Gastroesophageal sphincter (tissue), 4 donors: ENCODE results near the gene SPPL3. TPM values are rescaled to one million over a fixed set of nuclear protein-coding genes. Genes with fewer than 3 reads are reported as not detected.

Experiments
- ATAC-seq: fragments of 150-250 bp; one replicate; pipeline ENCODE4 v1.9.1; 2016; ENCODE audit warnings: mild to moderate bottlenecking, moderate library complexity
- H3K27ac ChIP-seq, 4 donors: fragments of 200-600 bp; sonication (generic) in 3 of 4; 1 replicate in 3 of 4; 2 replicates in 1 of 4; pipeline ENCODE4 v1.5.1; 2016 to 2019
- H3K27me3 ChIP-seq: fragments of 200-600 bp; sonication (generic); one replicate; pipeline ENCODE4 v1.5.1; 2019
- H3K36me3 ChIP-seq, 2 donors: fragments of 200-600 bp; sonication (generic); one replicate each; pipeline ENCODE4 v1.5.1; 2019; ENCODE audit warnings: control low read depth in 1 of 2
- H3K4me1 ChIP-seq, 3 donors: fragments of 200-600 bp; sonication (generic); 1 replicate in 2 of 3; 2 replicates in 1 of 3; pipeline ENCODE4 v1.5.1; 2016 to 2019; ENCODE audit warnings: control low read depth in 2 of 3
- H3K4me3 ChIP-seq, 2 donors: fragments of 200-600 bp; sonication (generic); one replicate each; pipeline ENCODE4 v1.5.1; 2019; ENCODE audit warnings: mild to moderate bottlenecking in 1 of 2, moderate library complexity in 1 of 2
- H3K9me3 ChIP-seq, 3 donors: fragments of 200-600 bp; sonication (generic); one replicate each; pipeline ENCODE4 v1.5.1; 2017 to 2019; ENCODE audit warnings: control low read depth in 2 of 3
- CTCF ChIP-seq, 4 experiments: fragments of 200-600 bp in 2 of 4; fragments of 450-650 bp in 2 of 4; sonication (generic) in 1 of 4; IDR thresholded peaks; one replicate each; pipeline ENCODE4 v1.5.1; 2017 to 2019; ENCODE audit warnings: antibody characterized with exemption in 4 of 4, mild to moderate bottlenecking in 2 of 4, moderate library complexity in 2 of 4
- EP300 ChIP-seq: sonication (generic); formaldehyde crosslinking; IDR thresholded peaks from one replicate; pipeline ENCODE4 v1.6.1; 2017; ENCODE audit warnings: antibody characterized with exemption, mild to moderate bottlenecking
- POLR2A ChIP-seq, 2 donors: fragments of 450-650 bp; IDR thresholded peaks; one replicate each; pipeline ENCODE4 v1.6.1; 2017; ENCODE audit warnings: antibody characterized with exemption in 2 of 2, mild to moderate bottlenecking in 2 of 2, moderate library complexity in 1 of 2
- POLR2AphosphoS5 ChIP-seq: sonication (generic); formaldehyde crosslinking; IDR thresholded peaks from one replicate; pipeline ENCODE4 v1.6.1; 2017; ENCODE audit warnings: antibody characterized with exemption
- WGBS, 2 donors: methylation state at CpG; one replicate each; pipeline ENCODE4 v1.1.5; 2018; ENCODE audit warnings: low coverage in 1 of 2; 5-methylcytosine and 5-hydroxymethylcytosine counted together
- total RNA-seq, 4 donors: library from RNA; depleted of rRNA; stranded (reverse); fragments of >200 nt; gene quantifications; one replicate each; pipeline ENCODE4 v1.1.0, GENCODE V29; 2016

Gene SPPL3
- total RNA-seq, 4 donors from 2014 or later = 16.2 to 20.2 (median 19.0) TPM

DNA sequence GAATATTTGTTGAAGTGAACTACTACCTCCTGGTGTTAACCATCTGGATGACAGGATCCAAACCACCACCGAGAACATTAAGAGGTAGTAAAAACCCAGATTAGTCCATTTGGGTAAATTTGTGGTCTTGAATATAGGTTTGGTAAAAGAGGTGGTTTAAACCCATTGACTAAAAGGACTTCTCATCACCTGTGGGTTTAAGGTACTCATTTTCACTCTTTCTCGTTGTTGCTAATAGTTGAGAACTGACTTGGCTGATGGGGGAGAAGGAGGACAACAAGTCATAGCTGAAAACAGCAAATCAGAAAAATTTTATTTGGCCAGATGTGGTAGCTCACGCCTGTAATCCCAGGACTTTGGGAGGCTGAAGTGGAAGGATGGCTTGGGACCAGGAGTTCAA lies 119.4 kb downstream of the SPPL3 start:
- Histone ChIP-seq H3K27me3 (no peaks in the 10 kb centered on the region), H3K36me3 (peaks cover 0 to 47% of the 10 kb centered on the region in 2 donors), H3K27ac (no peak overlapping the region), H3K4me3 (no peak overlapping the region), H3K4me1 (no peaks in the 10 kb centered on the region), H3K9me3 (no peaks in the 10 kb centered on the region)
- ATAC-seq = no peak
- no peak for TF ChIP-seq POLR2AphosphoS5
- no peak for TF ChIP-seq CTCF (IDR thresholded peaks at IDR 0.05)
- no peak for TF ChIP-seq EP300
- TF ChIP-seq POLR2A (IDR thresholded peaks at IDR 0.05) = no peak
- 88 to 94% methylated on average over 3 of the region's 3 CpGs for WGBS, 2 donors

DNA sequence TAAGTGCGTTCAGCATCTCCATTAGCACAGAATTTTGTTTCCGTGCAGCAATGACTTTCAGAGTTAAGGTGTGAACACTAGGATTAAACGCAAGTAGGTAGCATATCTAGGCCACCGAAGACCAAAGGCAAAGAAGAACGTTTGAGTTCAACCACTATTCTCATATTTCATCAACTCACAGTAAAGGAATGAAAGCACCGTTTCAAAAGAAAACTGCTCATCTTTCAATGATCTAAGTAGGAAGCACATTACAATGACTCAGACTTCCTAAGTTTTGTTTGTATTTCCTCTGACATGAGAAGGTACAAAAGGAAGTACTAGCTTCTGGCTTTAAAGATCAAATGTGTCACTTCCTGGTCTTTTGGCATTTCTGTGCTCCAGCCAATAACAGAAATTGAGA lies 121.0 kb downstream of the SPPL3 start:
- ATAC-seq = no peak
- no peaks in the 10 kb centered on the region for H3K27me3 ChIP-seq
- H3K4me1 ChIP-seq = no peaks in the 10 kb centered on the region
- 56 to 70% methylated on average over 6 of the region's 6 CpGs for WGBS, 2 donors
- H3K4me3 ChIP-seq = no peak overlapping the region
- no peaks in the 10 kb centered on the region for H3K9me3 ChIP-seq
- H3K27ac ChIP-seq = peak overlapping the region in 2 of 4 donors; percentile 20 to 27
- TF ChIP-seq POLR2AphosphoS5 = peak; percentile 26
- no peak for TF ChIP-seq EP300
- peaks cover 0 to 54% of the 10 kb centered on the region in 2 donors for H3K36me3 ChIP-seq

DNA sequence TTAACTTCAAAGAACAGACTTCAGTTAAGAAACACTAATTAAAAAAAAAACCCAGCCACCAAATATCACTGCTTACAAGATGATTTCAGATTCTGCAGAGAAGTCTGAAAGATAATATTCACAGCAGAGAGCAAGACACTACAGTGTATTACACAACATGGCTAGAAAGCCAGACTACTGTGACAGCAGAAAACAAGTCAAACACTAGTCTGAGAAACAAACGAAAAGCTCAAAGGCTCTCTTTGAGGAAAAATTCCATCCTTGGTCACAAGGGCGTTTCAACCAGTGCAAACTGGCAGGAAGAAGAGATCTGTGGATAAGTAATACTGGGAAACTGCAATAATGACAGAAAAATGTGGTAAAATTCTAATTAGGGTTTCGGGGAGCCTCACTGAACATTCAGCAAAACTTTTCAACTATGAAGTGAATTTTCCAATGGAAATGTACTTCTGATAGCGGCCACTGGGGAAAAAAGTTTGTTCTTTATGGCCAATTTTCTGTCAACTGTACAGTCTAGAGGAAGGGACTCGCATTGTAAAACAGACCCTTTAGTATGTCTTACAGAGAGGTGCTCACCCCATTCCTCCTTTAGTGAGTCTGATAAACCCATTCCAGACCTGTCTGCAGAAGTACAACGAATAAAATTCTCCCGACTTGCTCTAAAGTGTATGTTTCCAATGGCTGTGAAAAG lies 128.2 kb downstream of the SPPL3 start:
- WGBS, 2 donors = 80 to 84% methylated on average over 7 of the region's 7 CpGs
- no peak for TF ChIP-seq POLR2A (IDR thresholded peaks at IDR 0.05)
- TF ChIP-seq EP300 = no peak
- no peak for TF ChIP-seq POLR2AphosphoS5
- TF ChIP-seq CTCF (IDR thresholded peaks at IDR 0.05) = no peak
- ATAC-seq = no peak

GRCh38 chr12:120774169-120774916 lies 129.8 kb downstream of the SPPL3 start:
- Histone ChIP-seq H3K27me3 (no peaks in the 10 kb centered on the region), H3K4me1 (peaks cover 0 to 5% (median 0%) of the 10 kb centered on the region in 3 donors), H3K4me3 (no peak overlapping the region), H3K36me3 (peaks cover 0 to 39% of the 10 kb centered on the region in 2 donors), H3K9me3 (no peaks in the 10 kb centered on the region), H3K27ac (no peak overlapping the region)
- ATAC-seq = no peak
- TF ChIP-seq EP300 = no peak
- TF ChIP-seq POLR2AphosphoS5 = no peak
- no peak for TF ChIP-seq CTCF (IDR thresholded peaks at IDR 0.05)
- TF ChIP-seq POLR2A (IDR thresholded peaks at IDR 0.05) = no peak
- 77 to 100% methylated on average over 1 to 7 of the region's 7 CpGs for WGBS, 2 donors

More for the DNA sequence above, 128.2 kb downstream of the SPPL3 start:
- Histone ChIP-seq H3K27me3 (no peaks in the 10 kb centered on the region), H3K4me1 (peaks cover 0 to 5% (median 0%) of the 10 kb centered on the region in 3 donors), H3K4me3 (no peak overlapping the region), H3K36me3 (peaks cover 0 to 44% of the 10 kb centered on the region in 2 donors), H3K9me3 (no peaks in the 10 kb centered on the region), H3K27ac (no peak overlapping the region)

DNA sequence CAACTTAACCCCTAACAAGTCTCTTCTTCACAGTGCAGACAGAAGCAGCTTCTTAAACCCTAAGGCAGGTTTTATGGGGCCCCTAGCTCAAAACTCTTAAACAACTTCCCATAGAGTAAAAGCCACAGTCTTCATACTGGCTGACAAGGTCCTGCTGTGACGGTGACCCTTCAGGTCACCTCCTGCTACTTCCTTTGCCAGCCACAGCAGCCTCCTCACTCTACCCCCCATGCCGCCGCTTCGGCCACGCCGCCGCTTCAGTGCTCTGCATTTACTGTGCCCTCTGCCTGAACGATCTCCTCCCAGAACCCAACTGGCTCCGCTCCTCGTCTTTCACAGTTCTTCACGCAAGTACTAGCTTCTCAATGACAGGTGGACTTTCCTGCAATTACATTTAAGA lies 133.1 kb downstream of the SPPL3 start:
- no peak for ATAC-seq
- peaks cover 0 to 5% (median 0%) of the 10 kb centered on the region in 3 donors for H3K4me1 ChIP-seq
- 86 to 87% methylated on average over 11 of the region's 11 CpGs for WGBS, 2 donors
- H3K27ac ChIP-seq = no peak overlapping the region
- no peak for TF ChIP-seq EP300
- no peak for TF ChIP-seq POLR2AphosphoS5
- no peak for TF ChIP-seq CTCF (IDR thresholded peaks at IDR 0.05)
- no peaks in the 10 kb centered on the region for H3K27me3 ChIP-seq
- H3K9me3 ChIP-seq = no peaks in the 10 kb centered on the region
- no peak overlapping the region for H3K4me3 ChIP-seq
- H3K36me3 ChIP-seq = peaks cover 0 to 61% of the 10 kb centered on the region in 2 donors
